SK-N-SH (cell line): ENCODE measurements around the gene IL22RA1. TPM values are rescaled to one million over a fixed set of nuclear protein-coding genes. Genes with fewer than 3 reads are reported as not detected.
A peak's percentile ranks its signal among the peaks of the same experiment; 100 is the strongest.

Experiments
- CTCF ChIA-PET: fragments of 300-600, 350-600 bp; formaldehyde crosslinking; extraction: SDS; loops from one replicate; lab custom pipeline; 2021; lab: Yijun Ruan, JAX
- POLR2A ChIA-PET: fragments of 350-600 bp; sonication (Branson Sonifier 250); formaldehyde crosslinking; extraction: SDS; loops from one replicate; lab custom pipeline; 2020; ENCODE audit warnings: antibody characterized with exemption, inconsistent platforms; lab: Yijun Ruan, JAX
- DNase-seq: peaks from one replicate; pipeline ENCODE4 v3.0.0; 2012
- H2AFZ ChIP-seq: fragments of 200-600 bp; sonication (generic); 2 replicates; pipeline ENCODE4 v1.8.1; 2016; ENCODE audit warnings: antibody characterized with exemption, mild to moderate bottlenecking, low read depth
- H3F3A ChIP-seq: fragments of 200-600 bp; sonication (generic); replicated peaks from 2 replicates; pipeline ENCODE3; 2016; ENCODE audit warnings: antibody characterized with exemption, mild to moderate bottlenecking; ENCODE audit not compliant: insufficient read depth
- H3K27ac ChIP-seq, 2 experiments: fragments of 200-500 bp in 1 of 2; fragments of 200-600 bp in 1 of 2; sonication (Bioruptor generic) in 1 of 2; sonication (generic), shearing (Covaris generic) in 1 of 2; 2 replicates each; pipeline versions ENCODE4 v1.5.1 to v1.6.1; 2014 to 2016; ENCODE audit warnings: low read depth in 2 of 2, inconsistent platforms in 1 of 2, low read length in 1 of 2, mild to moderate bottlenecking in 1 of 2, mixed read lengths in 1 of 2
- H3K27me3 ChIP-seq: fragments of 200-600 bp; sonication (generic), shearing (Covaris generic); 2 replicates; pipeline ENCODE4 v1.6.1; 2016; ENCODE audit warnings: mixed run types; ENCODE audit not compliant: insufficient read depth
- H3K36me3 ChIP-seq, 2 experiments: fragments of 200-500 bp in 1 of 2; fragments of 200-600 bp in 1 of 2; sonication (Bioruptor generic) in 1 of 2; sonication (generic) in 1 of 2; replicated peaks in 1 of 2; 2 replicates each; pipeline versions ENCODE3 to v1.5.1; 2014 to 2016; ENCODE audit warnings: low read length in 1 of 2, mild to moderate bottlenecking in 1 of 2; ENCODE audit not compliant: insufficient read depth in 2 of 2, control insufficient read depth in 1 of 2
- H3K4me1 ChIP-seq, 2 experiments: fragments of 200-500 bp in 1 of 2; fragments of 200-600 bp in 1 of 2; sonication (Bioruptor generic) in 1 of 2; sonication (generic), shearing (Covaris generic) in 1 of 2; 2 replicates each; pipeline versions ENCODE4 v1.5.1 to v1.6.1; 2014 to 2016; ENCODE audit warnings: low read depth in 1 of 2, low read length in 1 of 2, mixed run types in 1 of 2; ENCODE audit not compliant: insufficient read depth in 2 of 2, control insufficient read depth in 1 of 2
- H3K4me2 ChIP-seq: fragments of 200-600 bp; sonication (generic), shearing (Covaris generic); 2 replicates; pipeline ENCODE4 v1.6.1; 2017; ENCODE audit warnings: mixed run types
- H3K4me3 ChIP-seq, 2 experiments: fragments of 200-500 bp in 1 of 2; fragments of 200-600 bp in 1 of 2; sonication (Bioruptor generic) in 1 of 2; sonication (generic), shearing (Covaris generic) in 1 of 2; 2 replicates each; pipeline versions ENCODE4 v1.5.1 to v1.8.1; 2014 to 2016; ENCODE audit warnings: low read depth in 2 of 2, inconsistent platforms in 1 of 2, low read length in 1 of 2, mild to moderate bottlenecking in 1 of 2, mixed read lengths in 1 of 2, moderate library complexity in 1 of 2
- H3K79me2 ChIP-seq: fragments of 200-600 bp; sonication (generic); 2 replicates; pipeline ENCODE4 v1.8.1; 2017; ENCODE audit warnings: mild to moderate bottlenecking; ENCODE audit not compliant: insufficient read depth
- H3K9ac ChIP-seq: fragments of 200-600 bp; sonication (generic); 2 replicates; pipeline ENCODE4 v1.6.1; 2017; ENCODE audit warnings: mixed run types
- H3K9me2 ChIP-seq: fragments of 200-600 bp; sonication (generic); 2 replicates; pipeline ENCODE4 v1.6.1; 2017; ENCODE audit warnings: mixed run types
- H3K9me3 ChIP-seq: fragments of 200-600 bp; sonication (generic); 2 replicates; pipeline ENCODE4 v1.6.1; 2017; ENCODE audit warnings: mixed run types, mild to moderate bottlenecking, moderate library complexity
- H4K20me1 ChIP-seq: fragments of 200-600 bp; sonication (generic); 2 replicates; pipeline ENCODE4 v1.6.1; 2017; ENCODE audit warnings: mild to moderate bottlenecking, mixed run types; ENCODE audit not compliant: insufficient read depth
- EP300 ChIP-seq, 2 experiments: IDR thresholded peaks; 2 replicates each; pipeline versions ENCODE4 v1.4.0 to v1.6.1; 2012; ENCODE audit warnings: borderline replicate concordance in 1 of 2, low read depth in 1 of 2, low read length in 1 of 2
- MEF2A ChIP-seq: IDR thresholded peaks from 2 replicates; pipeline ENCODE4 v1.4.0; 2012; ENCODE audit warnings: low read depth, borderline replicate concordance
- NFIC ChIP-seq: IDR thresholded peaks from 2 replicates; pipeline ENCODE4 v1.4.0; 2012; ENCODE audit warnings: borderline replicate concordance
- PBX3 ChIP-seq: IDR thresholded peaks from 2 replicates; pipeline ENCODE4; 2012
- RAD21 ChIP-seq: IDR thresholded peaks from 2 replicates; pipeline ENCODE4 v1.6.1; 2012; ENCODE audit warnings: mild to moderate bottlenecking, low read length
- RCOR1 ChIP-seq: fragments of 150-350 bp; IDR thresholded peaks from 2 replicates; pipeline ENCODE4 v1.6.1; 2017; ENCODE audit warnings: antibody characterized with exemption, low read length
- RFX5 ChIP-seq: IDR thresholded peaks from 2 replicates; pipeline ENCODE4 v1.6.1; 2012; ENCODE audit warnings: mild to moderate bottlenecking, improper control_type of control experiment, low read length
- RXRA ChIP-seq: IDR thresholded peaks from 2 replicates; pipeline ENCODE4 v1.4.0; 2012; ENCODE audit warnings: low read depth, mild to moderate bottlenecking, borderline replicate concordance
- SIN3A ChIP-seq: IDR thresholded peaks from 2 replicates; pipeline ENCODE4 v1.6.1; 2012; ENCODE audit warnings: low read depth, mild to moderate bottlenecking, low read length, moderate library complexity, borderline replicate concordance
- SMC3 ChIP-seq: IDR thresholded peaks from 2 replicates; pipeline ENCODE4 v1.6.1; 2012; ENCODE audit warnings: low read depth, low read length, improper control_type of control experiment
- TAF1 ChIP-seq: IDR thresholded peaks from 2 replicates; pipeline ENCODE4 v1.6.1; 2012; ENCODE audit warnings: low read depth, mild to moderate bottlenecking, low read length, moderate library complexity, borderline replicate concordance
- YY1 ChIP-seq: IDR thresholded peaks from 2 replicates; pipeline ENCODE4 v1.4.0; 2012; ENCODE audit warnings: low read depth, mild to moderate bottlenecking
- whole genome bisulfite sequencing: methylation state at CpG from one replicate; pipeline ENCODE4 v1.1.6; 2017; ENCODE audit warnings: low lambda C conversion rate; 5-methylcytosine and 5-hydroxymethylcytosine counted together
- polyA plus RNA-seq, 3 experiments: library from polyadenylated mRNA; depleted of rRNA; stranded (reverse); fragments of >200 nt; gene quantifications; 2 replicates each; pipeline ENCODE4 v1.2.3, GENCODE V29; 2012
- TF ChIP-seq, protein P1 (sequence below): fragments of 200-600 bp; sonication (generic); IDR thresholded peaks from 2 replicates; pipeline ENCODE4 v1.6.1; 2017; ENCODE audit warnings: antibody characterized with exemption, mild to moderate bottlenecking, moderate library complexity

Gene IL22RA1
- polyA plus RNA-seq, 1 of the 3 experiments (the other 2 are of a cell fraction), result 0.03 TPM

DNA sequence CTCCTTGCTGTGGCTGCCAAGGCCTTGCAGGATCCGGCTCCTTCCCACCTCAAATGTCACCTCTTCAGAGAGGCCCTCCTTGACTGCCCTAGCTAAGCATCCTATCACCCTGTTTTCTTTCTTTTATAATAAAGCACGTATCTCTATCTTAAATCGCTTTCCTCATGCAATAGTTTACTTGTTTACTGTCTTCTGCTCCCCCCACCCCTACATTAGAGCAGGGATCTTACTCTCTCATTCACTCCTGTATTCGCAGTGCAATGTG is 67.4 kb downstream of the IL22RA1 start:
- no peak overlapping the region for H3K9ac ChIP-seq
- POLR2A ChIA-PET, result no interaction called here
- H3K9me3 ChIP-seq, result no peaks in the 10 kb centered on the region
- H3K9me2 ChIP-seq, result no peaks in the 10 kb centered on the region
- no peak for TF ChIP-seq YY1
- TF ChIP-seq SMC3, result no peak
- no peak for TF ChIP-seq EP300 (IDR thresholded peaks at IDR 0.05; ENCODE audit: borderline replicate concordance in 1 of 2, low read depth in 1 of 2, low read length in 1 of 2)
- TF ChIP-seq PBX3, result no peak
- TF ChIP-seq TAF1, result no peak
- TF ChIP-seq NFIC, result no peak
- TF ChIP-seq MEF2A, result no peak
- no peaks in the 10 kb centered on the region for H3F3A ChIP-seq
- no peaks in the 10 kb centered on the region for H3K36me3 ChIP-seq
- CTCF ChIA-PET, result interaction anchor here (1.3 to 2.7 kb wide), 2 partner anchors 36 to 124 kb away, joined by 3 to 10 read pairs; partner anchors contain the start of gene MYOM3
- no peak overlapping the region for H3K4me3 ChIP-seq
- H3K4me2 ChIP-seq, result no peak overlapping the region
- peaks cover 0 to 3% of the 10 kb centered on the region in 2 experiments; a peak in 1 of 4 replicates for H3K4me1 ChIP-seq
- no peaks in the 10 kb centered on the region for H3K79me2 ChIP-seq
- H4K20me1 ChIP-seq, result no peaks in the 10 kb centered on the region
- DNase-seq, result no peak
- H3K27me3 ChIP-seq, result no peaks in the 10 kb centered on the region
- 91% methylated on average over 4 of the region's 4 CpGs for WGBS
- no peak overlapping the region for H2AFZ ChIP-seq
- no peak overlapping the region for H3K27ac ChIP-seq

- Histone ChIP-seq H3K4me2 (no peak overlapping the region), H2AFZ (no peak overlapping the region), H3K36me3 (no peaks in the 10 kb centered on the region), H3K4me1 (peaks cover 0 to 3% of the 10 kb centered on the region in 2 experiments; a peak in 1 of 4 replicates), H3K9ac (no peak overlapping the region), H3K9me3 (no peaks in the 10 kb centered on the region), H3K9me2 (no peaks in the 10 kb centered on the region), H3K79me2 (no peaks in the 10 kb centered on the region), H3K4me3 (no peak overlapping the region), H3F3A (no peaks in the 10 kb centered on the region), H3K27ac (no peak overlapping the region), H4K20me1 (no peaks in the 10 kb centered on the region), H3K27me3 (no peaks in the 10 kb centered on the region)
- no peak for DNase-seq
- POLR2A ChIA-PET, result no interaction called here
- CTCF ChIA-PET, result interaction anchor here (1.3 to 2.7 kb wide), 3 partner anchors 37 to 126 kb away, joined by 3 to 10 read pairs (median 3); partner anchors contain the start of gene MYOM3
- 73% methylated on average over 14 of the region's 15 CpGs for WGBS
- 0 out of 2 replicates have a peak, but pooled peaks have one; percentile 8 for TF ChIP-seq RAD21
- no peak for TF ChIP-seq RFX5
- no peak for TF ChIP-seq MEF2A
Measured at GRCh38 chr1:24074817-24075589, 67.9 kb downstream of the IL22RA1 start.

DNA sequence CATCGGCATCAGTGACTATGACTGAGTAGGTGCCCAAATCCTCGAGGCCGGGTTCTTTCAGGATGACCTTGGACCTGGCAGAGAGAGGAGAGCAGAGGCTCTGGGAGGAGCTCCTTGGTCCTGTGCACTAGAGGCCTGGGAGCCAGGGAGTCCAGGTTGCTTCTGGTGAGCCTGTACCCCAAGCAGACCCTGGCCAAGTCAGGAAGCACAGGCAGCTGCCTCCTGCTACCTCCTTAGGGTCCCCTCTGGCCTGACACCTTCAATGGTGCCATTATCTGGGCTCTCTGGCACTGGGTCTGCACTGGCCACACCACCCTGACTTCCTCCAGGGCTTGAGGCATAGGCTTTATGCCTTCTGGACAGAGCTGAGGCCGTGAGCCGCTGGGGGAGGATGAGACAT is 68.7 kb downstream of the IL22RA1 start:
- no peak overlapping the region for H3K9ac ChIP-seq
- POLR2A ChIA-PET, result no interaction called here
- CTCF ChIA-PET, result interaction anchor here (1.3 to 2.7 kb wide), 2 partner anchors 125 to 127 kb away, joined by 3 to 10 read pairs; no protein-coding TSS in a partner anchor
- H3K9me2 ChIP-seq, result no peaks in the 10 kb centered on the region
- H2AFZ ChIP-seq, result no peak overlapping the region
- H3K9me3 ChIP-seq, result no peaks in the 10 kb centered on the region
- TF ChIP-seq RFX5 (no peak), SIN3A (no peak), YY1 (no peak), PBX3 (no peak), RXRA (no peak), RCOR1 (no peak)
- TF ChIP-seq, protein P1, sequence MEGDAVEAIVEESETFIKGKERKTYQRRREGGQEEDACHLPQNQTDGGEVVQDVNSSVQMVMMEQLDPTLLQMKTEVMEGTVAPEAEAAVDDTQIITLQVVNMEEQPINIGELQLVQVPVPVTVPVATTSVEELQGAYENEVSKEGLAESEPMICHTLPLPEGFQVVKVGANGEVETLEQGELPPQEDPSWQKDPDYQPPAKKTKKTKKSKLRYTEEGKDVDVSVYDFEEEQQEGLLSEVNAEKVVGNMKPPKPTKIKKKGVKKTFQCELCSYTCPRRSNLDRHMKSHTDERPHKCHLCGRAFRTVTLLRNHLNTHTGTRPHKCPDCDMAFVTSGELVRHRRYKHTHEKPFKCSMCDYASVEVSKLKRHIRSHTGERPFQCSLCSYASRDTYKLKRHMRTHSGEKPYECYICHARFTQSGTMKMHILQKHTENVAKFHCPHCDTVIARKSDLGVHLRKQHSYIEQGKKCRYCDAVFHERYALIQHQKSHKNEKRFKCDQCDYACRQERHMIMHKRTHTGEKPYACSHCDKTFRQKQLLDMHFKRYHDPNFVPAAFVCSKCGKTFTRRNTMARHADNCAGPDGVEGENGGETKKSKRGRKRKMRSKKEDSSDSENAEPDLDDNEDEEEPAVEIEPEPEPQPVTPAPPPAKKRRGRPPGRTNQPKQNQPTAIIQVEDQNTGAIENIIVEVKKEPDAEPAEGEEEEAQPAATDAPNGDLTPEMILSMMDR, result no peak
- no peak overlapping the region for H3K27ac ChIP-seq
- H3K36me3 ChIP-seq, result no peaks in the 10 kb centered on the region
- no peaks in the 10 kb centered on the region for H3K79me2 ChIP-seq
- no peaks in the 10 kb centered on the region for H3K27me3 ChIP-seq
- no peak overlapping the region for H3K4me3 ChIP-seq
- H3K4me2 ChIP-seq, result no peak overlapping the region
- DNase-seq, result no peak
- no peaks in the 10 kb centered on the region for H4K20me1 ChIP-seq
- peaks cover 0 to 3% of the 10 kb centered on the region in 2 experiments; a peak in 1 of 4 replicates for H3K4me1 ChIP-seq
- H3F3A ChIP-seq, result no peaks in the 10 kb centered on the region
- WGBS, result 55% methylated on average over 2 of the region's 5 CpGs
